Uterus (tissue), 4 donors: ENCODE results near the gene ATAD3C. TPM values are rescaled to one million over a fixed set of nuclear protein-coding genes. Genes with fewer than 3 reads are reported as not detected.
"Not testable (repeated sequence)": the region's sequence is repeated elsewhere in the genome, so short reads cannot be mapped to it uniquely, and the experiment has no call there.

ENCODE experiments used
- DNase-seq, 2 donors: peaks; one replicate each; pipeline ENCODE4 v3.0.0-alpha.2; 2019 to 2020
- H3K27ac ChIP-seq, 2 donors: fragments of 200-600 bp; sonication (generic); 1 replicate in 1 of 2; 2 replicates in 1 of 2; pipeline ENCODE4 v1.5.1; 2016 to 2018
- H3K27me3 ChIP-seq, 2 donors: fragments of 200-600 bp; sonication (generic); one replicate each; pipeline ENCODE4 v1.5.1; 2018 to 2019; ENCODE audit warnings: control low read depth in 1 of 2
- H3K36me3 ChIP-seq, 2 donors: fragments of 200-600 bp; sonication (generic); one replicate each; pipeline ENCODE4 v1.5.1; 2019; ENCODE audit warnings: control low read depth in 1 of 2
- H3K4me1 ChIP-seq, 2 donors: fragments of 200-600 bp; sonication (generic); one replicate each; pipeline ENCODE4 v1.5.1; 2018 to 2019; ENCODE audit warnings: control low read depth in 1 of 2
- H3K4me3 ChIP-seq, 2 donors: fragments of 200-600 bp; sonication (generic); 1 replicate in 1 of 2; 2 replicates in 1 of 2; pipeline ENCODE4 v1.5.1; 2018 to 2019; ENCODE audit warnings: mild to moderate bottlenecking in 1 of 2
- H3K9me3 ChIP-seq, 2 donors: fragments of 200-600 bp; sonication (generic); one replicate each; pipeline ENCODE4 v1.5.1; 2019; ENCODE audit warnings: control low read depth in 1 of 2
- CTCF ChIP-seq, 4 experiments: fragments of 200-600 bp in 2 of 4; fragments of 450-650 bp in 2 of 4; sonication (generic) in 2 of 4; IDR thresholded peaks; one replicate each; pipeline ENCODE4 v1.5.1; 2016 to 2019; ENCODE audit warnings: antibody characterized with exemption in 4 of 4, mild to moderate bottlenecking in 2 of 4, moderate library complexity in 1 of 4
- POLR2A ChIP-seq, 2 donors: fragments of 450-650 bp; IDR thresholded peaks; one replicate each; pipeline ENCODE4 v1.6.1; 2016; ENCODE audit warnings: antibody characterized with exemption in 2 of 2, mild to moderate bottlenecking in 1 of 2, moderate library complexity in 1 of 2
- intact Hi-C: fragments of 100-400 bp; cut with DNase I; formaldehyde crosslinking; loops from one replicate; pipeline ENCODE4 v1.15.1; 2023; ENCODE audit warnings: low total_unique reads
- total RNA-seq, 4 donors: library from RNA; depleted of rRNA in 3 of 4; stranded (reverse); fragments of >200 nt in 3 of 4; gene quantifications; one replicate each; pipeline versions ENCODE4 v1.1.0 to v1.2.4, GENCODE V29; 2014 to 2023
- donor health status: DM: yes; HTN: yes; CAD: no.

The ATAD3C gene
- total RNA-seq, 4 donors from 2014 or later, result 0.77 to 3.8 (median 1.7) TPM; not detected in 1

- TF ChIP-seq POLR2A (IDR thresholded peaks at IDR 0.05), result no peak
- TF ChIP-seq CTCF (IDR thresholded peaks at IDR 0.05), result no peak
- intact Hi-C loops, result no loop called here
- Histone ChIP-seq H3K27ac (no peak overlapping the region), H3K36me3 (no peaks in the 10 kb centered on the region), H3K4me3 (no peak overlapping the region), H3K9me3 (no peaks in the 10 kb centered on the region), H3K27me3 (no peaks in the 10 kb centered on the region), H3K4me1 (no peaks in the 10 kb centered on the region)
- DNase-seq, result no peak
Measured at GRCh38 chr1:1487701-1488100, 38.2 kb downstream of the ATAD3C start.

GRCh38 chr1:1489231-1489630 is 39.7 kb downstream of the ATAD3C start:
- Histone ChIP-seq H3K27me3 (no peaks in the 10 kb centered on the region), H3K27ac (no peak overlapping the region), H3K36me3 (no peaks in the 10 kb centered on the region), H3K4me3 (no peak overlapping the region), H3K4me1 (no peaks in the 10 kb centered on the region), H3K9me3 (peaks cover 0 to 6% of the 10 kb centered on the region in 2 donors)
- DNase-seq, result no peak
- TF ChIP-seq CTCF (IDR thresholded peaks at IDR 0.05) (no peak), POLR2A (IDR thresholded peaks at IDR 0.05) (no peak)
- intact Hi-C loops, result no loop called here

GRCh38 chr1:1489861-1490260 is 40.4 kb downstream of the ATAD3C start:
- Histone ChIP-seq H3K4me1 (no peaks in the 10 kb centered on the region), H3K9me3 (peaks cover 0 to 6% of the 10 kb centered on the region in 2 donors), H3K27ac (no peak overlapping the region), H3K36me3 (no peaks in the 10 kb centered on the region), H3K27me3 (no peaks in the 10 kb centered on the region), H3K4me3 (no peak overlapping the region)
- TF ChIP-seq POLR2A (IDR thresholded peaks at IDR 0.05) (no peak), CTCF (IDR thresholded peaks at IDR 0.05) (no peak)
- no peak for DNase-seq
- intact Hi-C loops, result no loop called here

GRCh38 chr1:1490633-1491230 is 41.2 kb downstream of the ATAD3C start:
- no peak for DNase-seq
- no peak for TF ChIP-seq CTCF (IDR thresholded peaks at IDR 0.05)
- no peak for TF ChIP-seq POLR2A (IDR thresholded peaks at IDR 0.05)
- Histone ChIP-seq H3K27ac (no peak overlapping the region), H3K4me3 (no peak overlapping the region), H3K9me3 (peaks cover 0 to 6% of the 10 kb centered on the region in 2 donors), H3K4me1 (no peaks in the 10 kb centered on the region), H3K27me3 (no peaks in the 10 kb centered on the region), H3K36me3 (no peaks in the 10 kb centered on the region)
- intact Hi-C loops, result no loop called here

DNA sequence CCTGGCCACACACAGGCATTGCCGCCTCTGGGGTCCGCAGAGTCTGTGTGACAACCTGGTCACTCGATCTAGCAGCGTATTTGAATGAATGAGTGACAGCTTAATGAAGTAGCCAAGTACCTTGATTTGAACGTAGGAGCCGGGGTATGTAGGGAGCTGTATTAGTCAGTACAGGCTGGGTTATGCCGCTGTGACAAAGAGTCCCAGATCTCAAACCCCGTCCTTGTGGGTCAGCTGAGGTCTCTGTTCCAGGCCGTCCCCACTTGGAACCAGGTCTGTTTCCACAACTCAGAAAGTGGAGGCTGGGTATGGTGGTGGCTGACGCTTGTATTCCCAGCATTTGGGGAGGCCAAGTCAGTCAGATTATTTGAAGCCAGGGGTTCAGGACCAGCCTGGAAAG is 42.1 kb downstream of the ATAD3C start:
- no peak for DNase-seq
- Histone ChIP-seq H3K9me3 (peaks cover 0 to 6% of the 10 kb centered on the region in 2 donors), H3K4me3 (no peak overlapping the region), H3K27me3 (no peaks in the 10 kb centered on the region), H3K4me1 (no peaks in the 10 kb centered on the region), H3K27ac (no peak overlapping the region), H3K36me3 (no peaks in the 10 kb centered on the region)
- TF ChIP-seq CTCF (IDR thresholded peaks at IDR 0.05) (no peak), POLR2A (IDR thresholded peaks at IDR 0.05) (no peak)
- intact Hi-C loops, result no loop called here

DNA sequence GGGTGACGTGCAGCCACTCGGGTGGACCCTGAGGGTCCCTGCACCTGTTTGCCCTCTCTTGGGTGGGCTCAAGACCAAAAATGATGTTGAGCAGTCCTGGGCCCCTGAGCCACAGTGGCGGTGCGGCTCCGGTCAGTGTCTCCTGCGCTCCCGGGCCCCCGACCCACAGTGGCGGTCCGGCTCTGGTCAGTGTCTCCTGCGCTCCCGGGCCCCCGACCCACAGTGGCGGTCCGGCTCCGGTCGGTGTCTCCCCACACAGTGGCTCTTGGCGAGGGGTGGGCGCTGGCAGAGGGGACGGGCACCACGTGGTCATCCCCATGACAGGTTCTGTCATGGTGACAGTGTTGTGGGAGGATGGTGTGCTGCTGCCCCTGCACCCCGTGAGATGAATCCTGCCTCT is 44.8 kb downstream of the ATAD3C start:
- H3K9me3 ChIP-seq, DNase-seq, H3K4me3 ChIP-seq, H3K4me1 ChIP-seq, H3K36me3 ChIP-seq, H3K27me3 ChIP-seq, H3K27ac ChIP-seq, intact Hi-C loops: not testable (repeated sequence)

GRCh38 chr1:1495461-1495975 is 46.0 kb downstream of the ATAD3C start:
- DNase-seq, H3K36me3 ChIP-seq, H3K9me3 ChIP-seq, H3K27ac ChIP-seq, H3K4me1 ChIP-seq, H3K27me3 ChIP-seq, intact Hi-C loops, H3K4me3 ChIP-seq: not testable (repeated sequence)
